ENCODE measurements around the gene PFN1.

The PFN1 gene

DNA sequence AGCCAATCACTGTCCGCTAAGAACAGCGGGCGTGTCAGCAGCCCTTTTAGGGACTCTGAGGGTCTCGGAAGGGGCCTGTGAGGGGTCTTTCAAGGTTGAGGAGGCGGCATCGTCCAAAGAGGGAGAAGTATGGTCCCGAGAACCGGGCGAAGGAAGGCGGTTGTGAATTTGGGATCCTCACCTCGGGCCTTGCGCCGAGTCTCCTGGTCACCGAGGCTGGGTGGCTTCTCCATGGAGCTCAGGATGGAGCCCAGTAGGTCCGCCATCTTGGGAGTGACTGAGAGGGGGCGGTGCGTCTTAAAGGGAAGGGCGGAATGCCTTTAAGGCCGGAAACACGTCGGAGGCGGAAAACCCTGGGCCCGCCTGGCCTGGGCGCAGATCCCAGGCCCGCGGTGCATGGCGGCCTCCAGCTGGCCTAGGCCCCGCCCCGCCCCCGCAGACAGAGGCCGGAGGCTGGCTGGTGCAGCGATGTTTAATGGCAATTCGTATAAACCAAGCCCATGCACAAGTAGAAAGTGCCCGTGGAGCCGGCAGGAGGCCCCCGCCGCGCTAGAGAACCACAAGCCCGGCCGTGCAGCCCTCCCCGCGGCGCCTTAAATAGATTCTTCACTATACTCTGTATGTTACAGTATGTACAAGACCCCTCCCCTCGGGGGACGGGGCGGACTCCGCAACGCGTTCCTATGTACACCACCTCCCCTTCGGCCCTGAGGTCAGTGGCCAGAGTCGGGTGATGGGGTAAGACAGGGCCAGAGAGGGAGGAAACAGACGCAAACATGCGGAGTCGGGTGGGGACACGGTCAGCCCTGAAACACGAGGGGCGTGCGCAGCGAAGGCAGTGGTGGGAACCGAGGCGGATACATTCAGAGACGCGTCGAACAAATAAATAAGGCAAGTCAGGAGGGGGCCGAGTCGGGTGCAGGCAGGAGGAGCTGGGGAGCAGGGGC, 19.5 kb upstream of the PFN1 start, which contains the start of gene SPAG7:
TSS of gene SPAG7 (minus strand) at position 279 of the 947 bp plus-strand sequence. CDS start at position 266, 13 bp downstream.
- DNase-seq (ENCODE audit: low read depth) = peak; percentile 98

GRCh38 chr17:4966844-4967538, 18.7 kb upstream of the PFN1 start:
- peak; percentile 100 for DNase-seq (ENCODE audit: low read depth)

DNA sequence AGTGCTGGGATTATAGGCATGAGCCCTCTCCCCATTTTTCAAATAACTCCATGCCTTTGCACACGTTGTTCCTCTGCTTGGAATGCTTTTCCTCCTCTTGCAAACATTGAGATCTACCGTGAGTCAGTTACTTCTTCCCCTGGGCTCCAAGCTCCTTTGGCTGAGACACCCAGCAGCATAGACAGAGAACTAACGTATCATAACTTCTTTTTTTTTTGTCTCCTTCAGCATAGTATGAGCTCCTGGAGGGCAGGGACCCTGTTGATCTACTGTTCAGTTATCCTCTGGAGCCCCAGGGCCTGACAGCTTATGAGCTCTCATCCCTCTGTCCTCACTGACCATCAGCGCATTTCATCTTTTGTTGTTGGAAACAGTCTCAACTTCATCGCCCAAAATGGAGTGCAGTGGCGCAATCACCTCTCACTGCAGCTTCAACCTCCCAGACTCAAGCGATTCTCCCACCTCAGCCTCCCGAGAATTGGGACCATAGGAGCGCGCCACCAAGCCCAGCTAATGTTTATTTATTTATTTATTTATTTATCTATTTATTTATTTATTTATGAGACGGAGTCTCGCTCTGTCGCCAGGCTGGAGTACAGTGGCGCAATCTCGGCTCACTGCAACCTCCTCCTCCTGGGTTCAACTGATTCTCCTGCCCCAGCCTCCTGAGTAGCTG, 17.1 kb upstream of the PFN1 start:
- no peak for DNase-seq (ENCODE audit: low read depth)

DNA sequence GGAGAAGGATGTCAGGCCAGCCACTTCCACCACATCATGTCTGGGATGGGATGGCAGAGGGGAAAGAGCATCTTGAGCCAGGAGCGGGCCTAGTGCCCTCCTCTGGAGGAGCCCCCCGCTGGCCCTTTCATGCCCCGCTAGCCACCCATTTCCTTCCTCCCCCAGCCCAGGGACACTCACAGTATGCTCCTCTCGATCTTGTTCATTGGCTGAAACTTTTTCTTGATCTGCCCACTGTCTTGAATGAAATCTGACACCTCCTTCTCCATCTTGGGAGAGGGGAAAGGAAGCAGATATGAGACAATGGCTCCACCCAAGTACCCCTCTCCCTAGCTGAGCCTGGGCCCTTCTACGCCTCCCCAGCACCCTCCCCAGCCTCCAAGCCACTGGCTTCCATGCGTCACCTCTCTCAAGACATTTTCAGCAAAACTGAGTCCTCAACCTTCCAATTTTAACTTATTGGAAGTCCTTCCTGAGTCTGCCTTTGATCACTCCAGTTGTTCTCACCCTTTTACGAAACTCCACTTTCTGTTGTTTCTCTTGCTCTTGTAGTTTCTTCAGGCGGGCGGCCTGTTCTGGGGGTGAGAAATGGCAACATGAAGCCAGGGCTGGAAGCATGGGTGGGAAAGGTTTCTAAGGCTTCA, 12.1 kb upstream of the PFN1 start:
- no peak for DNase-seq (ENCODE audit: low read depth)

GRCh38 chr17:4959261-4959965, 11.1 kb upstream of the PFN1 start:
- no peak for DNase-seq (ENCODE audit: low read depth)

GRCh38 chr17:4958102-4958501, 9.8 kb upstream of the PFN1 start:
- DNase-seq (ENCODE audit: low read depth) = no peak

- no peak for DNase-seq (ENCODE audit: low read depth)
Observed at GRCh38 chr17:4956493-4957061, 8.2 kb upstream of the PFN1 start.

DNA sequence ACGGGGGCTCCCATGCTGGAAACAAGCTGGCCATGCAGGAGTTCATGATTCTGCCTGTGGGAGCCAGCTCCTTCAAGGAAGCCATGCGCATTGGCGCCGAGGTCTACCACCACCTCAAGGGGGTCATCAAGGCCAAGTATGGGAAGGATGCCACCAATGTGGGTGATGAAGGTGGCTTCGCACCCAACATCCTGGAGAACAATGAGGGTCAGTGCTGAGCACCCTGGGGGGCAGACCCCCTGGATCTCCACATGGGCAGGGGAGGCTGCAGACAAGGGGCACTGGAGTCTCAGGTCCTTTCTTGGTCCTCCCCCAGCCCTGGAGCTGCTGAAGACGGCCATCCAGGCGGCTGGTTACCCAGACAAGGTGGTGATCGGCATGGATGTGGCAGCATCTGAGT, 6.8 kb upstream of the PFN1 start:
- DNase-seq (ENCODE audit: low read depth) = no peak

DNA sequence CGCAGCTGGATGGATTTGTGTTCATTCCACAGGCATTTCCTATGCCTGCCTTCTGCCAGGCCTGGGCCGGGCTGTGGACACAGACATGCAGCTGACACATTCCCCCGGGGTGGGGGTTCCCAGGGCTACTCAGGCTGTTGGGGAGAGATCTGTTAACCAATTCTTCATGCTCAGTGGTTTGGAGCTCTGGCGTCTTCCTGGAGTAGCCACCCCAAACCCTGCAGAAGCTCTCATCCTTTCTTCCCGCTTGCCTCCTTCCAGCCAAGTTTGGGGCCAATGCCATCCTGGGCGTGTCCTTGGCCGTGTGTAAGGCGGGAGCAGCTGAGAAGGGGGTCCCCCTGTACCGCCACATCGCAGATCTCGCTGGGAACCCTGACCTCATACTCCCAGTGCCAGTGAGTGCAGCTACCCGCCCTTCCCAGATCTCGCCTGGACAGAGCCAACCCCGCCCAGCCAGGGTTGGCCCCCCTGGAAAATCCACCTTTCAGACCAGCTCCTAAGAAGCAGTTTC, 5.2 kb upstream of the PFN1 start:
- peak; percentile 81 for DNase-seq (ENCODE audit: low read depth)

GRCh38 chr17:4951486-4951885, 3.2 kb upstream of the PFN1 start:
- DNase-seq (ENCODE audit: low read depth) = no peak

- no peak for DNase-seq (ENCODE audit: low read depth)
Observed at GRCh38 chr17:4950746-4951204, 2.4 kb upstream of the PFN1 start, which contains the start of gene ENO3. TSS of gene ENO3 (plus strand) at chr17:4951119. CDS start at chr17:4951830, 711 bp downstream.

GRCh38 chr17:4950075-4950745, 1.9 kb upstream of the PFN1 start:
- DNase-seq (ENCODE audit: low read depth) = peak; percentile 47

GRCh38 chr17:4949321-4950074, 1.2 kb upstream of the PFN1 start:
- peak; percentile 79 for DNase-seq (ENCODE audit: low read depth)

DNA sequence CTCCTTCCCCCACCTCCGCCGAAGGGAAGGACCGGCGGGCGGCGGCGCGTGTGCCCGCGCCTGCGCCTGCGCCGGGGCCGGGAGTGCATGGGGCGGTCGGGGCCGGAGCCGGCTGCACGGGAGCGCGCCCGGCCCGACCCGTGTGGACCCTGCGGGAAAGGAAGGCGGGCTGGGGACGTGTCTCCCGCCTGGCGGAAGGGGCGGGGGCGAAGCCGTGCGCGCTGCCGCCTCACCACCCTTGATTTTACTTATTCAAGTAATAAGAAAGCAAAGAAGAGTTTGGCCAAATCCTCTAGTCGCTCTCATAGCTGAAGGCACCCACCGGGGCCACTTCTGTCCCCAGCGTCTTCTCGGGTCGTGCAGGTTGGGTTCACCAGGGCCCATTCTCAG, 596 bp upstream of the PFN1 start:
- peak; percentile 93 for DNase-seq (ENCODE audit: low read depth)

GRCh38 chr17:4947411-4948165, 742 bp downstream of the PFN1 start:
- DNase-seq (ENCODE audit: low read depth) = peak; percentile 53

- no peak for DNase-seq (ENCODE audit: low read depth)
Observed at GRCh38 chr17:4947010-4947410, 1.3 kb downstream of the PFN1 start.

DNA sequence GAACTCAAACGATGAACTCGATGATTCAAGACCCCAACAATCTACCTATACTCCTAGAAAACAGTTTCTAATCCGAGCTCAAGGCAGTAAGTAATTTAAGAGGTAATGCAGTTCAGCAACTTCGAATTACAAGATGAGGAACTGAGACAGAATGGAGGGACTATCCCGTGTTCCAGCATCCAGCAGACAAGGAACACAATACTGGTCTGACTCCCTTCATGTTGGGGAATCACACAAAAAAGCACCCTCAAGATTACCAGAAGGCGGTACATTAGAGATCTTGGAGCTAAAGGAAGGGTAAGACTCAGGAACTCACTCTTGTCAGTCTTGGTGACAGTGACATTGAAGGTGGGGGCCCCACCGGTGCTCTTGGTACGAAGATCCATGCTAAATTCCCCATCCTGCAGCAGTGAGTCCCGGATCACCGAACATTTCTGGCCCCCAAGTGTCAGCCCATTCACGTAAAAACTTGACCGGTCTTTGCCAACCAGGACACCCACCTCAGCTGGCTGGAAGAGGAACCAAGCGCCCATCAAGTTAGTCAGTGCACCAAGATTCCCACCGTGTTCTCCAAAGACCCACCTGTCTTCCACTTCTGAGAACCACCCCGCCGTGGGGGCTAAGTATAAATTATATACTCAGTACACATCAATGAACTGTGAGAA, 1.9 kb downstream of the PFN1 start:
- DNase-seq (ENCODE audit: low read depth) = no peak

DNA sequence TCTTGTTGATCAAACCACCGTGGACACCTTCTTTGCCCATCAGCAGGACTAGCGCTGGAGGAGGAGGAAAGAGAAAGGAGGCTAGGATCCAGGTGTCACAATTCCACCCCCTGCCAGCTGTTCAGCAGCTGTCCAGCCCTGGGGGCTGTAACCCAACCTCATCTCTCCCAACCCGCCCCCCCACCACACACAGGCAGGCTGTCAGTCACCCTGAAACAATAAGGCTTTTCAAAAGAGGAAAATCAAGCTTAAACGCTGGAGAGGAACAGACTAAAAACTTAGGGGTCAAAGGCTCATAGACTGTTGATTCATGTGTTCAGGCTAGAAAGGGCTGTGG, 2.4 kb downstream of the PFN1 start:
- DNase-seq (ENCODE audit: low read depth) = no peak

All from iris pigment epithelial cell (primary cell).